ENCODE data around the gene VGF.

The VGF gene

GRCh38 chr7:101165075-101165957 is at the start of gene VGF:
Gene VGF (minus strand): TSS chr7:101165569. CDS start chr7:101164843, 726 bp downstream.
- no peak for TF ChIP-seq CTCF (IDR thresholded peaks at IDR 0.05; ENCODE audit: low read depth, low read length)
- H3K36me3 ChIP-seq: no peaks in the 10 kb centered on the region
- no peaks in the 10 kb centered on the region for H3K9me3 ChIP-seq (ENCODE audit: severe bottlenecking)
- peaks cover 89% of the 10 kb centered on the region for H3K27me3 ChIP-seq (ENCODE audit: insufficient read depth, low read depth, severe bottlenecking)
- peak; percentile 85 for DNase-seq
- no peak within 1 kb of the TSS for H3K27ac ChIP-seq
- H3K4me3 ChIP-seq (ENCODE audit: low read depth, low read length): peak within 1 kb of the TSS; percentile 32

- Histone ChIP-seq H3K36me3 (peaks cover 50% of the 10 kb centered on the region), H3K27ac (no peak overlapping the region), H3K4me3 (ENCODE audit: low read depth, low read length) (no peak overlapping the region), H3K9me3 (ENCODE audit: severe bottlenecking) (no peaks in the 10 kb centered on the region), H3K27me3 (ENCODE audit: insufficient read depth, low read depth, severe bottlenecking) (no peaks in the 10 kb centered on the region)
- DNase-seq: no peak
- peak; percentile 54 for TF ChIP-seq CTCF (IDR thresholded peaks at IDR 0.05; ENCODE audit: low read depth, low read length)
Observed at GRCh38 chr7:101212014-101212413, 46.6 kb upstream of the VGF start.

- Histone ChIP-seq H3K27ac (no peak overlapping the region), H3K9me3 (ENCODE audit: severe bottlenecking) (no peaks in the 10 kb centered on the region), H3K27me3 (ENCODE audit: insufficient read depth, low read depth, severe bottlenecking) (no peaks in the 10 kb centered on the region), H3K36me3 (peaks cover 50% of the 10 kb centered on the region), H3K4me3 (ENCODE audit: low read depth, low read length) (no peak overlapping the region)
- no peak for DNase-seq
- no peak for TF ChIP-seq CTCF (IDR thresholded peaks at IDR 0.05; ENCODE audit: low read depth, low read length)
Observed at GRCh38 chr7:101211501-101211900, 46.1 kb upstream of the VGF start.

GRCh38 chr7:101210143-101210542 is 44.8 kb upstream of the VGF start:
- no peak for TF ChIP-seq CTCF (IDR thresholded peaks at IDR 0.05; ENCODE audit: low read depth, low read length)
- Histone ChIP-seq H3K27me3 (ENCODE audit: insufficient read depth, low read depth, severe bottlenecking) (no peaks in the 10 kb centered on the region), H3K9me3 (ENCODE audit: severe bottlenecking) (no peaks in the 10 kb centered on the region), H3K27ac (no peak overlapping the region), H3K4me3 (ENCODE audit: low read depth, low read length) (no peak overlapping the region), H3K36me3 (peaks cover 50% of the 10 kb centered on the region)
- DNase-seq: no peak

GRCh38 chr7:101208794-101209193 is 43.4 kb upstream of the VGF start:
- DNase-seq: no peak
- peaks cover 40% of the 10 kb centered on the region for H3K36me3 ChIP-seq

More at GRCh38 chr7:101208794-101209193, 43.4 kb upstream of the VGF start:
- no peak for TF ChIP-seq CTCF (IDR thresholded peaks at IDR 0.05; ENCODE audit: low read depth, low read length)
- no peaks in the 10 kb centered on the region for H3K27me3 ChIP-seq (ENCODE audit: insufficient read depth, low read depth, severe bottlenecking)
- no peaks in the 10 kb centered on the region for H3K9me3 ChIP-seq (ENCODE audit: severe bottlenecking)
- no peak overlapping the region for H3K27ac ChIP-seq
- H3K4me3 ChIP-seq (ENCODE audit: low read depth, low read length): no peak overlapping the region

Measured in WERI-Rb-1 (cell line).